ENCODE measurements around the gene SLC45A2. TPM values are rescaled to one million over a fixed set of nuclear protein-coding genes. Genes with fewer than 3 reads are reported as not detected.

Gene SLC45A2
- total RNA-seq, 1 donor, result not detected

- DNase-seq (ENCODE audit: low read depth), result no peak
- TF ChIP-seq, protein P1, sequence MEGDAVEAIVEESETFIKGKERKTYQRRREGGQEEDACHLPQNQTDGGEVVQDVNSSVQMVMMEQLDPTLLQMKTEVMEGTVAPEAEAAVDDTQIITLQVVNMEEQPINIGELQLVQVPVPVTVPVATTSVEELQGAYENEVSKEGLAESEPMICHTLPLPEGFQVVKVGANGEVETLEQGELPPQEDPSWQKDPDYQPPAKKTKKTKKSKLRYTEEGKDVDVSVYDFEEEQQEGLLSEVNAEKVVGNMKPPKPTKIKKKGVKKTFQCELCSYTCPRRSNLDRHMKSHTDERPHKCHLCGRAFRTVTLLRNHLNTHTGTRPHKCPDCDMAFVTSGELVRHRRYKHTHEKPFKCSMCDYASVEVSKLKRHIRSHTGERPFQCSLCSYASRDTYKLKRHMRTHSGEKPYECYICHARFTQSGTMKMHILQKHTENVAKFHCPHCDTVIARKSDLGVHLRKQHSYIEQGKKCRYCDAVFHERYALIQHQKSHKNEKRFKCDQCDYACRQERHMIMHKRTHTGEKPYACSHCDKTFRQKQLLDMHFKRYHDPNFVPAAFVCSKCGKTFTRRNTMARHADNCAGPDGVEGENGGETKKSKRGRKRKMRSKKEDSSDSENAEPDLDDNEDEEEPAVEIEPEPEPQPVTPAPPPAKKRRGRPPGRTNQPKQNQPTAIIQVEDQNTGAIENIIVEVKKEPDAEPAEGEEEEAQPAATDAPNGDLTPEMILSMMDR (IDR thresholded peaks at IDR 0.05; ENCODE audit: insufficient read depth, low read depth, low read length), result no peak
- no peak overlapping the region for H3K4me3 ChIP-seq (ENCODE audit: low read depth, low read length)
These were observed 50.7 kb downstream of the SLC45A2 start for GRCh38 chr5:33933723-33934169.

- no peak overlapping the region for H3K4me3 ChIP-seq (ENCODE audit: low read depth, low read length)
- TF ChIP-seq, protein P1 (IDR thresholded peaks at IDR 0.05; ENCODE audit: insufficient read depth, low read depth, low read length), result no peak
- DNase-seq (ENCODE audit: low read depth), result no peak
These were observed 53.4 kb downstream of the SLC45A2 start for GRCh38 chr5:33931136-33931535.

DNA sequence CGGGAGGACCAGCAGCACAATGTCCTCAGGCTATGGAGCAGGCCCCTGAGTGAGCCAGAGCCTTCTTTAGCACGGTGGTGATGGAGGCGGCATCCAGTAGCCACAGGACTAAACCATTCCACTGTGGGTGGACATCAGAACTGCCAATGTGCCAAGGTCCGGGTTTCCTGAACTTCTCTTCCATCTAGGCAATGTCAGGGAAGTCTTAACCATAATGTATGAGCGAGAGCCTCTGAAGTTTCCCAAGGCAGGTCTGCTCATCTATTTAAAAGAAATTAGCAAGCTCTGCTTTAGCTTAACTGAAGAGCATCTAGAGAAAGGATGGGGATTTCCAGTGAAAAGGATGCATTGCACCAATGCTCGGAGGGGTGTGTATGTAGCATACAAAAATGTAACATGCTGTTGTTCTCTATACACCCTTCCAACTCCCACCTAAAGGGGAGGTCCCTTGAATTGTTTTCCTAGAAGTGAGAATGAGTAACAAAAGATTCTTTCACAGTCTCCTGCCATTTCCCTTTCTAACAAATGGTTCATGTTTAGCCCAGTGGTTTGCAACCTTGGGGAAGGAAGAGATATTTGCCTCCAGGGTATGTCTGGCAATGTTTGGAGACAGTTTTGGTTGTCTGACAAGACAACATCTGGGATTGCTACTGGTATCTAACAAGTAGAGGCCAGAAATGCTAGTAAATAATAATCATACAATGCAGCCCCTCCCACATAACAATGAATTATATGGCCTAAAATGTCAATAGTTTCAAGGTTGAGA is 54.4 kb downstream of the SLC45A2 start:
- H3K4me3 ChIP-seq (ENCODE audit: low read depth, low read length), result no peak overlapping the region
- peak; percentile 8 for DNase-seq (ENCODE audit: low read depth)
- TF ChIP-seq, protein P1 (IDR thresholded peaks at IDR 0.05; ENCODE audit: insufficient read depth, low read depth, low read length), result no peak

GRCh38 chr5:33928283-33928682 is 56.2 kb downstream of the SLC45A2 start:
- TF ChIP-seq, protein P1 (IDR thresholded peaks at IDR 0.05; ENCODE audit: insufficient read depth, low read depth, low read length), result no peak
- DNase-seq (ENCODE audit: low read depth), result no peak

GRCh38 chr5:33927685-33928084 is 56.8 kb downstream of the SLC45A2 start:
- H3K4me3 ChIP-seq (ENCODE audit: low read depth, low read length), result no peak overlapping the region
- DNase-seq (ENCODE audit: low read depth), result no peak
- TF ChIP-seq, protein P1 (IDR thresholded peaks at IDR 0.05; ENCODE audit: insufficient read depth, low read depth, low read length), result no peak

More at GRCh38 chr5:33928283-33928682, 56.2 kb downstream of the SLC45A2 start:
- no peak overlapping the region for H3K4me3 ChIP-seq (ENCODE audit: low read depth, low read length)

DNA sequence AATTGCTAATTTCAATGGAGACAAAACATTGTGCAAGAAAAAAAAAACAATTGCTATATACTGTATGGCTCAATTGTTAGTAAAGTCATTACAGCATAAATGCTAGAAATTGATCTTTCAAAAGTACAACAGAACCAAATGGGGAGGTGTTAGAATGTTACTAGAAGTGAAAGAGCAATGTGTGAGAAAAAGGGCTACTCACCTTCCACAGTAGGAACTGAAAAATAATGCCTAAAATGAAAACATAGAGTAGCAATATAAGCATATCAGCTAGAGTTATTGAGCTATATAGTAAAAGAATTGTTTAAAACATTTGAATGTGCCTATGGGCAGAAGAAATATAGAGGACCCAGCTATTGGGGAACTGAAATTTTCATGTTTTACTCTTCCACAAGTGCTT is 59.2 kb downstream of the SLC45A2 start:
- H3K4me3 ChIP-seq (ENCODE audit: low read depth, low read length), result no peak overlapping the region
- no peak for DNase-seq (ENCODE audit: low read depth)
- TF ChIP-seq, protein P1 (IDR thresholded peaks at IDR 0.05; ENCODE audit: insufficient read depth, low read depth, low read length), result no peak

Data from fibroblast of villous mesenchyme (primary cell).